GM08714 (cell line): Measurements from ENCODE around the gene PAIP2.

ENCODE experiments used
- H3K4me3 ChIP-seq: fragments of 200-500 bp; sonication (Bioruptor generic); 2 replicates; pipeline ENCODE4 v1.5.1; 2014; ENCODE audit warnings: mild to moderate bottlenecking, low read length, inconsistent platforms
- ZNF274 ChIP-seq: IDR thresholded peaks from 2 replicates; pipeline ENCODE4 v1.6.1; 2012; ENCODE audit warnings: mild to moderate bottlenecking, low read depth, low read length

Gene PAIP2

GRCh38 chr5:139341689-139342422, at the start of gene PAIP2:
Gene PAIP2 (plus strand): TSS chr5:139341854. CDS start chr5:139363785, 21,931 bp downstream.
- no peak for TF ChIP-seq ZNF274
- peak within 1 kb of the TSS; percentile 90 for H3K4me3 ChIP-seq

- TF ChIP-seq ZNF274: no peak
- peak overlapping the region; percentile 97 for H3K4me3 ChIP-seq
These were observed 48.5 kb upstream of the PAIP2 start for GRCh38 chr5:139293202-139293506.

GRCh38 chr5:139293507-139294373, 47.9 kb upstream of the PAIP2 start, which contains the start of gene MATR3:
Gene MATR3 (plus strand): TSS chr5:139293740. CDS start chr5:139307416, 13,676 bp downstream.
- TF ChIP-seq ZNF274: no peak
- H3K4me3 ChIP-seq: peak within 1 kb of the TSS; percentile 97

GRCh38 chr5:139294374-139295165, 47.1 kb upstream of the PAIP2 start:
- peak overlapping the region; percentile 97 for H3K4me3 ChIP-seq
- TF ChIP-seq ZNF274: no peak

GRCh38 chr5:139295346-139296057, 46.2 kb upstream of the PAIP2 start:
- peak overlapping the region; percentile 97 for H3K4me3 ChIP-seq
- TF ChIP-seq ZNF274: no peak

GRCh38 chr5:139296198-139296597, 45.5 kb upstream of the PAIP2 start:
- no peak overlapping the region for H3K4me3 ChIP-seq
- TF ChIP-seq ZNF274: no peak

- no peak for TF ChIP-seq ZNF274
- H3K4me3 ChIP-seq: no peak overlapping the region
These were observed 44.8 kb upstream of the PAIP2 start for GRCh38 chr5:139296862-139297326.

- no peak for TF ChIP-seq ZNF274
- H3K4me3 ChIP-seq: no peak overlapping the region
These were observed 44.1 kb upstream of the PAIP2 start for GRCh38 chr5:139297439-139298133.

GRCh38 chr5:139298242-139298641, 43.4 kb upstream of the PAIP2 start:
- no peak for TF ChIP-seq ZNF274
- H3K4me3 ChIP-seq: no peak overlapping the region

GRCh38 chr5:139299486-139299885, 42.2 kb upstream of the PAIP2 start:
- H3K4me3 ChIP-seq: no peak overlapping the region
- TF ChIP-seq ZNF274: no peak

GRCh38 chr5:139301808-139302499, 39.7 kb upstream of the PAIP2 start:
- TF ChIP-seq ZNF274: no peak
- H3K4me3 ChIP-seq: no peak overlapping the region

GRCh38 chr5:139304391-139305324, 37.0 kb upstream of the PAIP2 start:
- no peak for TF ChIP-seq ZNF274
- no peak overlapping the region for H3K4me3 ChIP-seq
